A673 (cell line): ENCODE results near the gene HSF2BP. TPM values are rescaled to one million over a fixed set of nuclear protein-coding genes. Genes with fewer than 3 reads are reported as not detected.

ENCODE experiments used
- BruUV-seq: library from RNA; stranded (reverse); fragments of 400-500 nt; replicated peaks from 2 replicates; lab custom pipeline; 2021; lab: Mats Ljungman, UMichigan
- CTCF ChIA-PET: fragments of 300-600 bp; sonication (Branson Sonifier 250); formaldehyde crosslinking; loops from one replicate; lab custom pipeline; 2022; ENCODE audit warnings: antibody characterized with exemption; lab: Charles Lee
- POLR2A ChIA-PET: fragments of 300-600 bp; sonication (Branson Sonifier 250); formaldehyde crosslinking; loops from one replicate; lab custom pipeline; 2022; ENCODE audit warnings: antibody characterized with exemption; ENCODE audit not compliant: low non-redundant PET; lab: Charles Lee
- DNase-seq: peaks from one replicate; pipeline ENCODE4 v3.0.0-alpha.2; 2015; ENCODE audit warnings: low spot score
- H3K27ac ChIP-seq: fragments of 200-600 bp; sonication (generic); 2 replicates; pipeline ENCODE4 v1.5.1; 2016; ENCODE audit warnings: mixed run types, low read depth, mild to moderate bottlenecking, mixed read lengths, antibody characterized with exemption, low read length; ENCODE audit not compliant: poor library complexity, severe bottlenecking
- H3K27me3 ChIP-seq: fragments of 200-600 bp; sonication (generic); replicated peaks from 2 replicates; pipeline ENCODE4 v1.6.1; 2017; ENCODE audit warnings: mixed run types, low read depth, mild to moderate bottlenecking, mixed read lengths, antibody characterized with exemption, low read length; ENCODE audit not compliant: insufficient read depth, poor library complexity
- H3K36me3 ChIP-seq: fragments of 200-600 bp; sonication (generic); 2 replicates; pipeline ENCODE4 v1.6.1; 2016; ENCODE audit warnings: mixed run types, mild to moderate bottlenecking, mixed read lengths, antibody characterized with exemption, low read length; ENCODE audit not compliant: insufficient read depth, poor library complexity, severe bottlenecking
- H3K4me1 ChIP-seq: fragments of 200-600 bp; sonication (generic); 2 replicates; pipeline ENCODE4 v1.6.1; 2017; ENCODE audit warnings: mixed run types, mild to moderate bottlenecking, mixed read lengths, antibody characterized with exemption, low read length; ENCODE audit not compliant: insufficient read depth, poor library complexity, severe bottlenecking
- H3K4me3 ChIP-seq: fragments of 200-600 bp; sonication (generic); 2 replicates; pipeline ENCODE4 v1.5.1; 2016; ENCODE audit warnings: low read depth, mixed run types, mild to moderate bottlenecking, mixed read lengths, low read length; ENCODE audit not compliant: poor library complexity, severe bottlenecking
- H3K9me3 ChIP-seq: fragments of 200-600 bp; sonication (generic); 2 replicates; pipeline ENCODE4 v1.6.1; 2016; ENCODE audit warnings: mixed run types, low read depth, mild to moderate bottlenecking, mixed read lengths, antibody characterized with exemption, low read length; ENCODE audit not compliant: poor library complexity, severe bottlenecking
- EZH2 ChIP-seq: fragments of 200-600 bp; sonication (generic); IDR thresholded peaks from 2 replicates; pipeline ENCODE4 v1.6.1; 2017; ENCODE audit warnings: borderline replicate concordance, low read depth, mild to moderate bottlenecking, mixed read lengths, antibody characterized with exemption, low read length; ENCODE audit not compliant: poor library complexity, severe bottlenecking
- intact Hi-C: fragments of 100-400 bp; cut with micrococcal nuclease; formaldehyde crosslinking; loops from one replicate; pipeline ENCODE4 v1.10.0; 2022; ENCODE audit not compliant: unreplicated experiment
- total RNA-seq: library from RNA; stranded (reverse); gene quantifications from 2 replicates; pipeline ENCODE4 v1.2.3, GENCODE V29; 2021
- TF ChIP-seq, protein P1 (sequence below): fragments of 300-800, 200-600 bp; sonication (generic); conservative IDR thresholded peaks from 2 replicates; pipeline ENCODE4 v1.5.1; 2017; ENCODE audit warnings: low read depth, mild to moderate bottlenecking, antibody characterized with exemption, low read length, moderate library complexity, mixed read lengths

The HSF2BP gene
- total RNA-seq, 1 experiment from 2014 or later, result 2.4 TPM

DNA sequence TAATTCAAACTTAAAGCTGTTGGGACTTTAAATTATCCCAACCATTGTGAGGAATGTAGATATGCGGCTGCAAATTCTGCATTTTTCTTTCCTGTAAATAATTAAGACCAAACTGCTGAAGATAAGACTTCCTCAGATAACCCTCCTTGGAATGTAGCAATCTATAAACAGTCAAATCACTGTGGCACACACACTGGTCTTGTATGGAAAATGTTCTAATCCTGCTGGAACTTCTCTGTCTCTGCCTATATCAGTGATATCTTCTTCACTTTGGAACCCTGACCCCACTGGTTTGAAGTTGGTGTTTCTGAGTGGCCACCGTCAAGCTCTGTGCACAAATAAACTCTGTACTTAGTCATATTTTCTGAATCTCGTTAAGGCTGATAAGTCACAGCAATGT lies 32.9 kb downstream of the HSF2BP start:
- no peaks in the 10 kb centered on the region for H3K36me3 ChIP-seq
- peaks cover 4% of the 10 kb centered on the region for H3K9me3 ChIP-seq
- BruUV-seq, result no TSS peak
- H3K4me1 ChIP-seq, result no peaks in the 10 kb centered on the region
- DNase-seq, result no peak
- no peak for TF ChIP-seq EZH2
- TF ChIP-seq, protein P1, sequence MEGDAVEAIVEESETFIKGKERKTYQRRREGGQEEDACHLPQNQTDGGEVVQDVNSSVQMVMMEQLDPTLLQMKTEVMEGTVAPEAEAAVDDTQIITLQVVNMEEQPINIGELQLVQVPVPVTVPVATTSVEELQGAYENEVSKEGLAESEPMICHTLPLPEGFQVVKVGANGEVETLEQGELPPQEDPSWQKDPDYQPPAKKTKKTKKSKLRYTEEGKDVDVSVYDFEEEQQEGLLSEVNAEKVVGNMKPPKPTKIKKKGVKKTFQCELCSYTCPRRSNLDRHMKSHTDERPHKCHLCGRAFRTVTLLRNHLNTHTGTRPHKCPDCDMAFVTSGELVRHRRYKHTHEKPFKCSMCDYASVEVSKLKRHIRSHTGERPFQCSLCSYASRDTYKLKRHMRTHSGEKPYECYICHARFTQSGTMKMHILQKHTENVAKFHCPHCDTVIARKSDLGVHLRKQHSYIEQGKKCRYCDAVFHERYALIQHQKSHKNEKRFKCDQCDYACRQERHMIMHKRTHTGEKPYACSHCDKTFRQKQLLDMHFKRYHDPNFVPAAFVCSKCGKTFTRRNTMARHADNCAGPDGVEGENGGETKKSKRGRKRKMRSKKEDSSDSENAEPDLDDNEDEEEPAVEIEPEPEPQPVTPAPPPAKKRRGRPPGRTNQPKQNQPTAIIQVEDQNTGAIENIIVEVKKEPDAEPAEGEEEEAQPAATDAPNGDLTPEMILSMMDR, result no peak
- no peaks in the 10 kb centered on the region for H3K27me3 ChIP-seq
- intact Hi-C loops, result no loop called here
- no peak overlapping the region for H3K4me3 ChIP-seq
- ChIA-PET CTCF (no interaction called here), POLR2A (no interaction called here)
- no peak overlapping the region for H3K27ac ChIP-seq

DNA sequence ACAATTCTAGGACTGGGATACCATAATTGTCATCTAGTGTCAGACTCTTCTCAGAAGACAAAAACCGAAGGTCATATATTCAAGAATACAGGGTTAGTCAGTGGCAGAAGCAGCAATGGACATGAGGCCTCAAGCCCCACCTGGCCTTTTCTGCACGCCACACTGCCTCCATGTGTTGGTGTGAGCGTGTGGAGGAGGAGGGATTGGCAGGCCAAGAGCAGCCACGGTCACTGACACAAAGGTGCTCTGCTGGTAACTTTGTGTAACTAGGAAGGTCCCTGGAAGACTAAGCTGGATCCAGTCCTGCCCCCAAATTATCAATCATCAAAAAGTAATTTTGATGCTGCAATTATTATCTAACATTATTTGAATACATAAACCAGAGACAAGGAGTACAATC lies 34.9 kb downstream of the HSF2BP start:
- no peaks in the 10 kb centered on the region for H3K4me1 ChIP-seq
- ChIA-PET CTCF (no interaction called here), POLR2A (no interaction called here)
- H3K36me3 ChIP-seq, result no peaks in the 10 kb centered on the region
- no peak for DNase-seq
- H3K9me3 ChIP-seq, result peaks cover 9% of the 10 kb centered on the region
- intact Hi-C loops, result no loop called here
- BruUV-seq, result no TSS peak
- H3K27me3 ChIP-seq, result no peaks in the 10 kb centered on the region
- TF ChIP-seq EZH2, result no peak
- TF ChIP-seq, protein P1, result no peak
- no peak overlapping the region for H3K27ac ChIP-seq
- no peak overlapping the region for H3K4me3 ChIP-seq

GRCh38 chr21:43623588-43623987 lies 35.7 kb downstream of the HSF2BP start:
- H3K4me1 ChIP-seq, result no peaks in the 10 kb centered on the region
- BruUV-seq, result no TSS peak
- DNase-seq, result no peak
- H3K36me3 ChIP-seq, result no peaks in the 10 kb centered on the region
- TF ChIP-seq, protein P1, result no peak
- no peak for TF ChIP-seq EZH2
- ChIA-PET POLR2A (no interaction called here), CTCF (no interaction called here)
- no peak overlapping the region for H3K4me3 ChIP-seq
- intact Hi-C loops, result no loop called here
- no peak overlapping the region for H3K27ac ChIP-seq
- peaks cover 5% of the 10 kb centered on the region for H3K9me3 ChIP-seq
- no peaks in the 10 kb centered on the region for H3K27me3 ChIP-seq
